Mesangial cell (primary cell): ENCODE measurements around the gene ACOXL. TPM values are rescaled to one million over a fixed set of nuclear protein-coding genes. Genes with fewer than 3 reads are reported as not detected.

ENCODE experiments used
- total RNA-seq: library from RNA; depleted of rRNA; stranded (reverse); fragments of >200 nt; gene quantifications from 2 replicates; pipeline ENCODE4 v1.2.3, GENCODE V29; 2015

ACOXL gene
- total RNA-seq = not detected in 2 replicates

DNA sequence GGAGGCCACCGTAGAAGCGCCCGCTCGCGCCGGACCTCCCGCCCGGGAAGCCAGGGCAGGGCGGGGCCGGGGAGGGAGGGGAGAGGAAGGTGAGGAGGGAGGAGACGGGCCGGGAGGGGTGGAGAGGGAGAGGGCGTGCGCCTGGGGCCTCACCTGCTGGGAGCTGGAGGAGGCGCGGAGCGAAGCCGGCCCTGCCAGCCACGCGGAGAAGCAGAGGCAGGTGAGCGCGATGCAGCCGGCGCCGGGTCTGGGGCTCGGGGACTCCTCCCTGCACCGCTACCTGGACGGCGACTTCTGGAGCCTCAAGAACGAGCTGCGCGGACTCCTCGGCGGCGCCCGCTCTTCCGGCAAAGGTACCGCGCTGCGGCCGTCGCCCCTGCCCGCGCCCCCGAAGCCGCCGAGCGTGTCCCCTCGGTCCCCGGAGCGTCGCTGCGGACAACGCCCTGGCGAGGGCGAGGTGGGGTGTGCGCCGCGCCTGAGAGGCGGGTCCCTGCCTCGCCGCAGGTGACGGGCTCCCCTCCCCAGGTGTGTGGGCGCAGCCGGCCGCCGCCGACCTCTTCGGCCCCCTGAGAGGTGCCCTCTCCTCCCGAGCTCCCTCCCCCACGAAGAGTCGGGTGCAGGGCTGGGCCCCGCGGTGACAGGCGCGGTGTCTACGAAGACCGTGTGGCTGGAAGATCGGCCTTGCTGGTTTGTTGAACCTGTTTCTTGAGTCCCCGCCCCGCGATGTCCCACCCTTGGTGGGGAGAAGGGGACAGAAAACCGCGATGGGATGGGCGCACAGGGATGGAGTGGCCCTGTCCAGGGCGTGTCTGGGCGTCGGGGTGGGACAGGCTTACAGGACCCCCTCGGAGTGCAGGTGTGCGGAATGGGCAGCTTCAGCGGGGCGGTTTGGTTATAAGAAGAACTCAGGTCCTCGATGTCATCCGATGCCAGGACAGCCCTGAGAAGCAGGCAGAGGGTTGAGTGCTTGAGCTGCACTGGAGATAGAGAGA, at the start of gene ACOXL:
TSS of gene ACOXL (plus strand) at position 152 of the 992 bp plus-strand sequence. CDS start 35,817 bp downstream, outside the sequence.

DNA sequence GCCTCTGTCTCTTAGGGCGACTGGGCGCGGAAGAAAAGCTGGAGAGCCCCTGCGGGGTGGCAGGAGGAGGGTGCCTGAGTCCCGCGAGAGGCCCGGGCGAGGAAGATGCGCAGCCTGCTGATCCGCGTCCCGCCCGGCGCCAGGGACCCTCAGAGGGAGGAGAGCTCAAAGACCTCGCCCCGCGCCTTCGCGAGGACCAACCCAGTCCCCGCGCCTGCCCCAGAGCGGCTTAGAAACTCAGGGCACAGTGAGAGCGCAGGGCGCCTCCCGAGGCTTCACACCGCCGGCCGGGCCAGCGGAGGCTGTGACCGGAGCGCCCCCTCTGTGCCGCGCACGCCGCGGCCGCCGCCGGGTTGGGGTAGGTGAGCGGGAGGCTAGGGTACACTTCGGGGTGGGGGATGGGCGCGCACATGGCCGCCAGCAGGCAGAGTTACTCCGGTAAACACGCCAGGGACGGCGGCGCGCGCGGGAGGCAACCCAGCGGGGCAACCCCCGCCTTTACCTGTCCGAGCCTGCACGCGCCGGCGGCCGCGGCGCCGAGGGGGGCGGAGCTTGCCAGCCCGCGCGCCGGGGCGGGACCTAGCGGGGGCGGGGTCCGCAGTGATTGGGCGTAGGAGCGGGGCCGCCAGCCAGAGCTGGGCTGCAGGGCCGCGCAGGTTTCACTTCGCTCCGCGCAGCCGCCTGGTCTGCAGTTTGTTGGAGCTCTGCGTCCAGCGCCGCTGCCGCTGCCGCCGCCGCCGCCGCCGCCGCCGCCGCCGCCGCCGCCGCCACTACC, 388.1 kb downstream of the ACOXL start, which contains the start of gene BCL2L11:
TSS of gene BCL2L11 (plus strand) at position 662 of the 775 bp plus-strand sequence. CDS start 2,832 bp downstream, outside the sequence.

Other genes starting within 250 kb of the ACOXL start
- 2.0 and 11.2 TPM in 2 replicates for gene RGPD6, start 155.4 kb upstream of the ACOXL start, total RNA-seq
- 5.5 and 81.8 TPM in 2 replicates for gene BUB1, start 54.5 kb upstream of the ACOXL start, total RNA-seq